Fibroblast of the aortic adventitia (primary cell): ENCODE results near the gene MEG3. TPM values are rescaled to one million over a fixed set of nuclear protein-coding genes. Genes with fewer than 3 reads are reported as not detected.

Source experiments
- DNase-seq: peaks from one replicate; pipeline ENCODE4 v3.0.0-alpha.2; 2010; ENCODE audit warnings: low read depth
- H3K4me3 ChIP-seq: 2 replicates; pipeline ENCODE4 v1.5.1; 2011; ENCODE audit warnings: low read depth, mild to moderate bottlenecking, control low read depth, low read length, moderate library complexity
- total RNA-seq: library from RNA; depleted of rRNA; stranded (reverse); fragments of >200 nt; gene quantifications from 2 replicates; pipeline ENCODE4 v1.2.3, GENCODE V29; 2012; ENCODE audit warnings: low replicate concordance
- TF ChIP-seq, protein P1 (sequence below): IDR thresholded peaks from 2 replicates; pipeline ENCODE4 v1.5.1; 2011; ENCODE audit warnings: mild to moderate bottlenecking, low read length, control low read depth, inconsistent platforms; ENCODE audit not compliant: insufficient read depth

The MEG3 gene
- total RNA-seq, 1 donor = 155 TPM

DNA sequence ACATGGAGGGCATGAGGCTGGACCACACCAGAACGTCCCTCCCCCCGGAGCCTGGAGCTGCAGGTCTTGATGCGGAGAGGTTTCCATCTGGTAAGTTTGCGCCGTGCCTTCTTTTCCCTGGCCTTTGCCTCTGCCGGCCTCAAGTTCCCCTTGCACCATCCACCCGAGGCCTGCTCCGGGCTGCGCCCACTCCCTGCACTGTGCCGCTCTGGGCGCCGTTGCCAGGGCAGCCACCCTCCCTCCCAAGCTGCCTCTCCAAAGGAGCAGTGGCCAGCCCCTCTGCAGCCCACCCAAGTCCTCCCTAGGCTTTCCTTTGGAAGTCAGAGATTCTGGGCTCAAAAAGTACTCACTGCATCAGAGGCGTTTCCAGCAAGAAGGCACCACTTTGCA, 46.2 kb upstream of the MEG3 start:
- TF ChIP-seq, protein P1, sequence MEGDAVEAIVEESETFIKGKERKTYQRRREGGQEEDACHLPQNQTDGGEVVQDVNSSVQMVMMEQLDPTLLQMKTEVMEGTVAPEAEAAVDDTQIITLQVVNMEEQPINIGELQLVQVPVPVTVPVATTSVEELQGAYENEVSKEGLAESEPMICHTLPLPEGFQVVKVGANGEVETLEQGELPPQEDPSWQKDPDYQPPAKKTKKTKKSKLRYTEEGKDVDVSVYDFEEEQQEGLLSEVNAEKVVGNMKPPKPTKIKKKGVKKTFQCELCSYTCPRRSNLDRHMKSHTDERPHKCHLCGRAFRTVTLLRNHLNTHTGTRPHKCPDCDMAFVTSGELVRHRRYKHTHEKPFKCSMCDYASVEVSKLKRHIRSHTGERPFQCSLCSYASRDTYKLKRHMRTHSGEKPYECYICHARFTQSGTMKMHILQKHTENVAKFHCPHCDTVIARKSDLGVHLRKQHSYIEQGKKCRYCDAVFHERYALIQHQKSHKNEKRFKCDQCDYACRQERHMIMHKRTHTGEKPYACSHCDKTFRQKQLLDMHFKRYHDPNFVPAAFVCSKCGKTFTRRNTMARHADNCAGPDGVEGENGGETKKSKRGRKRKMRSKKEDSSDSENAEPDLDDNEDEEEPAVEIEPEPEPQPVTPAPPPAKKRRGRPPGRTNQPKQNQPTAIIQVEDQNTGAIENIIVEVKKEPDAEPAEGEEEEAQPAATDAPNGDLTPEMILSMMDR = no peak
- DNase-seq = no peak

DNA sequence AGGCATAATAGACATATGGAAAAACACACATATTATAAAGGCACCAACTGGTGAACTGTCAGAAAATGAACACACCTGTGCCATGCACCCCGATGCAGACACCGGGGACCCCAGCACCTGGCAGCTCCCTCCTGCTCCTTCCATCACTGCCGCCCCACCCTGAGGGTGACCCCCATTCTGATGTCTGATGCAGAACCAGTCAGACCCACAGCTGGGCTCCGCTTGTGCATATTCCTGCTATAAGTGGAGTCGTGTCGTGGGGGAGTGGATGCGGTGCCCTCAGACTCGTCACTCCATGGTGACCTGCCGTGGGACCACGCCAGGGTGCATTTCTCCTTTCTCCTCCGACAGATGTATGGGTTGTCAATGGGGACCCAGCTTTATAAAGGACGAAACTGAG, 45.7 kb upstream of the MEG3 start:
- H3K4me3 ChIP-seq = no peak overlapping the region
- TF ChIP-seq, protein P1 = no peak
- no peak for DNase-seq

More for the DNA sequence above, 46.2 kb upstream of the MEG3 start:
- H3K4me3 ChIP-seq = no peak overlapping the region

DNA sequence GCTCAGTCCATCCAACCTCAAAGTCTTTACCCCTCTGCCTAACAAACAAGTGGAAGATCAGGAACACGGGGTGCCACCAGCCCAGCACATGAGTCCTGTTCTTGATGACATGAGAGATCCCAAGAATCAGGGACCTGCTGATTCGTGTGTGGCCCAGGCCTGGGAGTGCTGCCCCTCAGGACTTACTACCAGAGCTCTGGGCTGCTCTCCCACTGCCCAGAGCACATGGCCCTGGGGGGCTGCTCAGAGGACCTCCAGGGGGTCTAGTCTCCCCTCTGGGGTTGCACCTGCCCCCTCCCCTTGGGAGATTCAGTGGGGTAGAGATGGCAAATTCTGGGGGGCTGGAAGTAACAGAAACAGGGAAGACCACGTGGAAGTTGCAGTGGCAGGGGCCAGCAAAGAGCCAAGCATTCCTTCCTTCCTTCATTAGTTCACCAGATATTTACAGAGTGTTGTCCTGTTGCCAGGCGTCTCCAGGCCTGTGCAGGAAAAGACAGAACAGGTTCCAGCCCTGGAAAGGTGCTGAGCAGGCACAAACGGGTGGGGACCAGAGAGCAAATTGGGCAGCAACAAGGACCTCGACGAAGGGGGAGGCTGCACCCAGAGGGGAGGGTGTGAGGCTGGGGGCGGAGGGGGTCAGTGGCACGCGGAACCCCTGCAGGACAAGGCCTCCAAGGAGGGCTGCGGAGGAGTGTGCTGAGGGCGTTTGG, 45.1 kb upstream of the MEG3 start:
- TF ChIP-seq, protein P1 = no peak
- no peak overlapping the region for H3K4me3 ChIP-seq
- DNase-seq = no peak

DNA sequence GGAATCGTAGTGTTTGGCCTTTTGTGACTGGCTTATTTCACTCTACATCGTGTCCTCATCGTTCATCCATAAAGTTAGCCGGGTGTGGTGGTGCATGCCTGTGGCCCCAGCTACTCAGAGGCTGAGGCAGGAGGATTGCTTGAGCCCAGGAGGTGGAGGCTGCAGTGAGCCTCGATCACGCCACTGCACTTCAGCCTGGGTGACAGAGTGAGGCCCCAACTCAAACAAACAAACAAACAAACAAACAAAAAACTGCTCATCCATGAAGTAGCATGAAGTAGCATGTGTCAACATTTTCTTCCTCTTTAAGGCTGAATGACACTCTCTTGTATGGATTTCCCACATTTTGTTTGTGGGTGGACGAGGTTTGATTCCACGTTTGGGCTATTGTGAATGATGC, 44.0 kb upstream of the MEG3 start:
- no peak for DNase-seq
- no peak overlapping the region for H3K4me3 ChIP-seq
- TF ChIP-seq, protein P1 = no peak

DNA sequence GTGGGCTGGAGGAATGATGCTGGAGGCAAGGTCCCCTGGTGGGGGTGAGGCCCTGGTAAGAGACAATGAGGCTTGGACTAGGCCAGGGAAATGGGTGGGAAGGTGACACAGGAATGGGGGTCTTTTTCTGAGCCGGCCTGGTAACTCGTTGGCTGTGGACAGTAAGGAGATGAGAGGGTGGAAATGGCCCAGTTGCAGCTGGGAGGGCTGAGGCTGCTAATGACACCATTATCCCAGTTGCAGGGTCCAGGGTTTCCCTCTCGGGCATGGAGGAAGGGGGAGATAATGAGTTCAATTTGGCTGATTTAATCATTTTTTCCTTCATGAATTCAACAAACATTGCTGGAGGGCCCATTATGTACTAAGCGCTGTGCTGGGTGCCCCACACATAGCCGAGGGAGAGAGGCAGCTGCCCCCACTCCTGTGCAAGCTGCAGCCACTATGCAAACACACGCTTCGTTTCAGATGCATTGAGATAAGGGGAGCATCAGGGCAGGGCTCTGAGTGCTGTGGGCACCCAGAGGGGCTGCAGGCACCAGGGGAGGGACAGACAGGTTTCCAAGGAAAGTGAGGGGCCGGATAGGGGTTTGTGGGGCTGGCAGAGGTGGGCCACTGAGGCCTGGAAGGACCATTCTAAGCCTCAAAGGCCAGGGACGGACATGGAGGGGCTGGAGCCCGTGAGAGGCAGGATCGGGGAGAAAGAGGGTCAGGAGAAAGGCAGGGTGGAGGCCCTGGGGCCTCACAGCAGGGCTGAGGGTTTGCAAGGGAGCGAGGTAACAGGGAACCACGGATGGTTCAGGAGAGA, 43.2 kb upstream of the MEG3 start:
- no peak overlapping the region for H3K4me3 ChIP-seq
- no peak for DNase-seq
- TF ChIP-seq, protein P1 = no peak

DNA sequence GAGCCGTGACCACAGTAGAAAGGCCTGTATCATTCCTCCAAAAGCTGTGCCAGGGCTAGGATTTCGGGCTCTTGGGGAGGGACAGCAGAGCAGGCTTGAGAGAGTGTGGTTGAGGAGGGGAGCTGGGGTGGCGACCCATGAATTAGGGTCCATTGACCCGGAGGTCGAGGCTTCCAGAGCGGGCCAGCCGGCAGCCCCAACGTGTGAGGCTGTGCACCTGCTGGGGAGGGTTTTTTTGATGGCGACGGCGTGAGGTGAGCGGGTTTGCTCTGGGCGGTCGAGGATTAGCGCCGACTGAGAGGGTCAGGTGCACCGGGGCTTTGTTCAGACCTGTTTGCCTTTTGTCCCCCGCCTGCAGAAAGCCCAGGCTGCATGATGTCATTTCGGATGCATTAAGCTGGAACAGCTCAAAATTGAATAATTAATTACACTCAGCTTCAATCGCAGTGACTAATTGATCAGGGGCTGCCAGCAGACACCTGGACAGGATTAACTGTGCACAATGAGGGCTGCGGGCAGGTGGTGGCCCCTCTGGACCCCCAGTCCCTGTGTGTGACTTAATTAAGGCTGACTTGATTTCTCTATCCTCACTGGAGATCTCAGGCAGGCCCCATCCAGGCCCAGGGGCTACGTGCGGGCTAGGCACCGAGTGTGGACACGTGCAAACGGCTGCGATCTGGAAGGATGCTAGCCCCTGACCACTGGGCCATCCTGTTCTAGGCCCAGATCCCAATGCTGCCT, 42.1 kb upstream of the MEG3 start:
- TF ChIP-seq, protein P1 = no peak
- H3K4me3 ChIP-seq = no peak overlapping the region
- DNase-seq = no peak
